SK-N-SH treated with all-trans-retinoic acid at 6 μM for 48 hours (cell line): ENCODE results near the gene C12orf75.
"Not testable (repeated sequence)": the region's sequence is repeated elsewhere in the genome, so short reads cannot be mapped to it uniquely, and the experiment has no call there.

Experiments used
- ATAC-seq: fragments of 200-7000 bp; cut with Tn5 transposase; 3 replicates; pipeline ENCODE4 v1.9.1; 2020; ENCODE audit warnings: mild to moderate bottlenecking, moderate library complexity
- ARNTL ChIP-seq: fragments of 450-650 bp; formaldehyde crosslinking; IDR thresholded peaks from 2 replicates; pipeline ENCODE4 v1.5.0; 2020; ENCODE audit warnings: low read depth, mild to moderate bottlenecking, moderate library complexity, borderline replicate concordance
- CSDC2 ChIP-seq: fragments of 250-450 bp; sonication (Bioruptor Pico); IDR thresholded peaks from 2 replicates; pipeline ENCODE4 v1.5.0; 2020; ENCODE audit warnings: mild to moderate bottlenecking, moderate library complexity
- ESRRG ChIP-seq: fragments of 250-450 bp; sonication (Bioruptor Pico); IDR thresholded peaks from 2 replicates; pipeline ENCODE4 v1.6.1; 2021; ENCODE audit warnings: mild to moderate bottlenecking
- GLIS3 ChIP-seq: fragments of 250-450 bp; sonication (Bioruptor Pico); IDR thresholded peaks from 2 replicates; pipeline ENCODE4 v1.5.0; 2020; ENCODE audit warnings: mild to moderate bottlenecking, moderate library complexity
- ISL1 ChIP-seq: fragments of 250-450 bp; sonication (Bioruptor Pico); IDR thresholded peaks from 2 replicates; pipeline ENCODE4 v2.1.2; 2022; ENCODE audit warnings: mild to moderate bottlenecking, moderate library complexity
- OSR1 ChIP-seq: fragments of 250-450 bp; sonication (Bioruptor Pico); IDR thresholded peaks from 2 replicates; pipeline ENCODE4 v1.8.0; 2022; ENCODE audit warnings: moderate library complexity, mild to moderate bottlenecking, inconsistent platforms
- PATZ1 ChIP-seq: fragments of 250-450 bp; sonication (Bioruptor Pico); IDR thresholded peaks from 2 replicates; pipeline ENCODE4 v1.8.0; 2020; ENCODE audit warnings: mild to moderate bottlenecking, moderate library complexity, borderline replicate concordance
- POU6F1 ChIP-seq: fragments of 250-450 bp; sonication (Bioruptor Pico); IDR thresholded peaks from 2 replicates; pipeline ENCODE4 v1.8.0; 2021; ENCODE audit warnings: low read depth, mild to moderate bottlenecking, moderate library complexity, borderline replicate concordance
- RARB ChIP-seq: fragments of 250-450 bp; sonication (Bioruptor Pico); IDR thresholded peaks from 2 replicates; pipeline ENCODE4 v1.8.0; 2021; ENCODE audit warnings: mild to moderate bottlenecking, moderate library complexity
- SNAI2 ChIP-seq: fragments of 250-450 bp; sonication (Bioruptor Pico); IDR thresholded peaks from 2 replicates; pipeline ENCODE4 v1.5.0; 2020; ENCODE audit warnings: mild to moderate bottlenecking, moderate library complexity
- TCF4 ChIP-seq: fragments of 250-450 bp; sonication (Bioruptor Pico); IDR thresholded peaks from 2 replicates; pipeline ENCODE4 v1.8.0; 2021; ENCODE audit warnings: mild to moderate bottlenecking, moderate library complexity, borderline replicate concordance
- TOX ChIP-seq: fragments of 250-450 bp; sonication (Bioruptor Pico); IDR thresholded peaks from 2 replicates; pipeline ENCODE4 v1.8.0; 2021; ENCODE audit warnings: mild to moderate bottlenecking, moderate library complexity, borderline replicate concordance
- TSHZ2 ChIP-seq: fragments of 250-450 bp; sonication (Bioruptor Pico); IDR thresholded peaks from 2 replicates; pipeline ENCODE4 v1.5.0; 2020; ENCODE audit warnings: mild to moderate bottlenecking, moderate library complexity
- ZC3H10 ChIP-seq: fragments of 250-450 bp; sonication (Bioruptor Pico); IDR thresholded peaks from 2 replicates; pipeline ENCODE4 v1.5.1; 2021; ENCODE audit warnings: mild to moderate bottlenecking, moderate library complexity
- ZFP3 ChIP-seq: fragments of 250-450 bp; sonication (Bioruptor Pico); IDR thresholded peaks from 2 replicates; pipeline ENCODE4 v1.5.0; 2020; ENCODE audit warnings: mild to moderate bottlenecking, moderate library complexity
- ZFP30 ChIP-seq: fragments of 450-650 bp; formaldehyde crosslinking; IDR thresholded peaks from 2 replicates; pipeline ENCODE4 v1.5.0; 2022; ENCODE audit warnings: mild to moderate bottlenecking, moderate library complexity
- ZNF565 ChIP-seq: fragments of 450-650 bp; formaldehyde crosslinking; conservative IDR thresholded peaks from 2 replicates; pipeline ENCODE4 v1.5.0; 2020; ENCODE audit warnings: low read depth, mild to moderate bottlenecking, moderate library complexity
- ZNF70 ChIP-seq: fragments of 450-650 bp; formaldehyde crosslinking; IDR thresholded peaks from 2 replicates; pipeline ENCODE4 v1.5.0; 2020; ENCODE audit warnings: mild to moderate bottlenecking, moderate library complexity
- ZNF8 ChIP-seq: fragments of 450-650 bp; formaldehyde crosslinking; IDR thresholded peaks from 2 replicates; pipeline ENCODE4 v1.5.0; 2020; ENCODE audit warnings: mild to moderate bottlenecking, moderate library complexity
- TF ChIP-seq, protein P1 (sequence below): fragments of 250-450 bp; sonication (Bioruptor Pico); IDR thresholded peaks from 2 replicates; pipeline ENCODE4 v1.5.1; 2021; ENCODE audit warnings: mild to moderate bottlenecking, moderate library complexity

The C12orf75 gene

GRCh38 chr12:105330931-105331804 is 677 bp downstream of the C12orf75 start:
- TF ChIP-seq TSHZ2 (CRISPR knock-in tag) (no peak), ZFP30 (CRISPR knock-in tag) (no peak), PATZ1 (no peak), CSDC2 (CRISPR knock-in tag) (no peak), ZFP3 (no peak), TOX (CRISPR knock-in tag) (no peak), ZNF8 (CRISPR knock-in tag) (no peak), ZNF70 (CRISPR knock-in tag) (no peak), ESRRG (CRISPR knock-in tag) (no peak), ARNTL (CRISPR knock-in tag) (no peak), GLIS3 (CRISPR knock-in tag) (no peak), ZNF565 (no peak), ZC3H10 (CRISPR knock-in tag) (no peak), ISL1 (CRISPR knock-in tag) (no peak)
- peak; percentile 10 for ATAC-seq

DNA sequence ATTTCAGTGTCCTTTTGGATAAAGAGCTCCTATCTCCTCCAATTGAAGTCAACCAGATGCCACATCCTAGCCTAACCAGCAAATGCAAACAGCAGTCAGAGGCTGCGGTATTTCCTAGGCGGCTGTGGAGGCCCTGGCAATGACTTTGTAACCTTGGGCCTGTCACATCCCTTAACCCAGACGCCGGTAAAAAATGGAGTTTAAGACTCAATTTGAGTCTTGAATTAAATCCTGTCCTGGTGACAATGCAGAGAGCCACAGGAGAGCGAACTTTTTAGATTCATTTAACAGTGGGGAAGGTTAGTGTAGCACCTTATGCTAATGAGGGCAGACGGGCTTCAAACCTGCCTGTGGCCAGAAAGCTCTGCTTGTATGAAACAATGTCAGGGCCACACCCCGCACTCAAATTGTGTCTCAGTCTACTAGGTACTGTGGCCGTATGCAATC is 1.3 kb downstream of the C12orf75 start:
- TF ChIP-seq OSR1 (CRISPR knock-in tag) = no peak
- TF ChIP-seq TCF4 (CRISPR knock-in tag) = no peak
- no peak for TF ChIP-seq RARB
- peak; percentile 15; the same call in 2 of the 3 replicates for ATAC-seq

- not testable (repeated sequence) for ATAC-seq
Observed at GRCh38 chr12:105332286-105332685, 1.8 kb downstream of the C12orf75 start.

DNA sequence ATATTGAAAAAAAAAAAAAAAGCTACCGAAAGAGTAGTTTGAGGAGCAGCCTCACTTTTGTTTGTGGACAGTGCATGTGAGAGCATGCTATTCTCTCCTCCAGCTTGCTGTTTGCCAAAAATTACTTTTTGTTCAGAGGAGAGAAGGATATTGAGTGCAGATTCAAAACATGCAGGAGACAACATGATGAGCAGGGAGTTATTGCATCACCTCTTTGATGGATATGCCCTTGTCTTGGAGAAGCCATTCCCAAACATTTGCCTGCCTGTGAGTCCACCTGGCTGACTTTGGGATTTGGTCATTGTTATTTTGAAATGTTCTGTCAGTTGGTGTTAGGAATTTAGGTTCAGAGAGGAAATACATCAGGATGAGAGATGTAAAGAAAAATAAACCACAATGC is 2.4 kb downstream of the C12orf75 start:
- ATAC-seq = no peak
- TF ChIP-seq ZFP3 = no peak
- TF ChIP-seq SNAI2 = no peak
- TF ChIP-seq GLIS3 (CRISPR knock-in tag) = no peak
- TF ChIP-seq ZC3H10 (CRISPR knock-in tag) = no peak
- TF ChIP-seq, protein P1, sequence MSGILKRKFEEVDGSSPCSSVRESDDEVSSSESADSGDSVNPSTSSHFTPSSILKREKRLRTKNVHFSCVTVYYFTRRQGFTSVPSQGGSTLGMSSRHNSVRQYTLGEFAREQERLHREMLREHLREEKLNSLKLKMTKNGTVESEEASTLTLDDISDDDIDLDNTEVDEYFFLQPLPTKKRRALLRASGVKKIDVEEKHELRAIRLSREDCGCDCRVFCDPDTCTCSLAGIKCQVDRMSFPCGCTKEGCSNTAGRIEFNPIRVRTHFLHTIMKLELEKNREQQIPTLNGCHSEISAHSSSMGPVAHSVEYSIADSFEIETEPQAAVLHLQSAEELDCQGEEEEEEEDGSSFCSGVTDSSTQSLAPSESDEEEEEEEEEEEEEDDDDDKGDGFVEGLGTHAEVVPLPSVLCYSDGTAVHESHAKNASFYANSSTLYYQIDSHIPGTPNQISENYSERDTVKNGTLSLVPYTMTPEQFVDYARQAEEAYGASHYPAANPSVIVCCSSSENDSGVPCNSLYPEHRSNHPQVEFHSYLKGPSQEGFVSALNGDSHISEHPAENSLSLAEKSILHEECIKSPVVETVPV (CRISPR knock-in tag) = no peak
- TF ChIP-seq ZFP30 (CRISPR knock-in tag) = no peak
- TF ChIP-seq ESRRG (CRISPR knock-in tag) = no peak
- TF ChIP-seq OSR1 (CRISPR knock-in tag) = no peak
- TF ChIP-seq ARNTL (CRISPR knock-in tag) = no peak
- TF ChIP-seq ZNF70 (CRISPR knock-in tag) = no peak
- no peak for TF ChIP-seq TOX (CRISPR knock-in tag)
- TF ChIP-seq ZNF565 = no peak
- TF ChIP-seq PATZ1 = no peak
- no peak for TF ChIP-seq POU6F1
- no peak for TF ChIP-seq RARB
